ENCODE data around the gene SEMA5B. TPM values are rescaled to one million over a fixed set of nuclear protein-coding genes. Genes with fewer than 3 reads are reported as not detected.
A peak's percentile ranks its signal among the peaks of the same experiment; 100 is the strongest.

SEMA5B gene
- total and polyA plus RNA-seq, 2 donors, result 0.46 to 0.99 TPM

GRCh38 chr3:123012652-123013051, 14.9 kb downstream of the SEMA5B start:
- no peak overlapping the region for H3K27ac ChIP-seq (ENCODE audit: low read depth in 1 of 2, low read length in 1 of 2)
- DNase-seq (ENCODE audit: low read depth in 6 of 9, low spot score in 9 of 9), result no peak
- peaks cover 0 to 2% of the 10 kb centered on the region in 2 donors for H3K4me1 ChIP-seq (ENCODE audit: control insufficient read depth in 2 of 2, insufficient read depth in 2 of 2, low read length in 2 of 2)
- WGBS, result 100% methylated on average over 1 of the region's 1 CpG
- H3K9me3 ChIP-seq (ENCODE audit: control insufficient read depth in 2 of 2, insufficient read depth in 1 of 2, low read length in 1 of 2), result no peaks in the 10 kb centered on the region
- no peak overlapping the region for H3K4me3 ChIP-seq (ENCODE audit: low read length in 2 of 2)
- peaks cover 0 to 11% of the 10 kb centered on the region in 2 donors for H3K27me3 ChIP-seq (ENCODE audit: control insufficient read depth in 2 of 2, insufficient read depth in 1 of 2, low read length in 1 of 2)
- H3K36me3 ChIP-seq (ENCODE audit: control insufficient read depth in 2 of 2, insufficient read depth in 2 of 2, low read length in 1 of 2), result no peaks in the 10 kb centered on the region

GRCh38 chr3:123011447-123011846, 16.1 kb downstream of the SEMA5B start:
- WGBS, result 98% methylated on average over 1 of the region's 1 CpG
- peaks cover 0 to 4% of the 10 kb centered on the region in 2 donors for H3K4me1 ChIP-seq (ENCODE audit: control insufficient read depth in 2 of 2, insufficient read depth in 2 of 2, low read length in 2 of 2)
- no peak for DNase-seq (ENCODE audit: low read depth in 6 of 9, low spot score in 9 of 9)
- H3K27ac ChIP-seq (ENCODE audit: low read depth in 1 of 2, low read length in 1 of 2), result no peak overlapping the region
- H3K4me3 ChIP-seq (ENCODE audit: low read length in 2 of 2), result no peak overlapping the region
- H3K36me3 ChIP-seq (ENCODE audit: control insufficient read depth in 2 of 2, insufficient read depth in 2 of 2, low read length in 1 of 2), result no peaks in the 10 kb centered on the region
- H3K27me3 ChIP-seq (ENCODE audit: control insufficient read depth in 2 of 2, insufficient read depth in 1 of 2, low read length in 1 of 2), result peaks cover 0 to 11% of the 10 kb centered on the region in 2 donors
- H3K9me3 ChIP-seq (ENCODE audit: control insufficient read depth in 2 of 2, insufficient read depth in 1 of 2, low read length in 1 of 2), result no peaks in the 10 kb centered on the region

GRCh38 chr3:123008840-123009239, 18.7 kb downstream of the SEMA5B start:
- H3K27ac ChIP-seq (ENCODE audit: low read depth in 1 of 2, low read length in 1 of 2), result no peak overlapping the region
- no peaks in the 10 kb centered on the region for H3K9me3 ChIP-seq (ENCODE audit: control insufficient read depth in 2 of 2, insufficient read depth in 1 of 2, low read length in 1 of 2)
- H3K4me3 ChIP-seq (ENCODE audit: low read length in 2 of 2), result no peak overlapping the region
- H3K4me1 ChIP-seq (ENCODE audit: control insufficient read depth in 2 of 2, insufficient read depth in 2 of 2, low read length in 2 of 2), result peaks cover 0 to 5% of the 10 kb centered on the region in 2 donors
- WGBS, result 2% methylated on average over 6 of the region's 6 CpGs
- H3K27me3 ChIP-seq (ENCODE audit: control insufficient read depth in 2 of 2, insufficient read depth in 1 of 2, low read length in 1 of 2), result peaks cover 0 to 19% of the 10 kb centered on the region in 2 donors
- H3K36me3 ChIP-seq (ENCODE audit: control insufficient read depth in 2 of 2, insufficient read depth in 2 of 2, low read length in 1 of 2), result no peaks in the 10 kb centered on the region
- DNase-seq (ENCODE audit: low read depth in 6 of 9, low spot score in 9 of 9), result peak in 1 of 9 donors; percentile 10

- peaks cover 0 to 5% of the 10 kb centered on the region in 2 donors for H3K4me1 ChIP-seq (ENCODE audit: control insufficient read depth in 2 of 2, insufficient read depth in 2 of 2, low read length in 2 of 2)
- H3K27ac ChIP-seq (ENCODE audit: low read depth in 1 of 2, low read length in 1 of 2), result no peak overlapping the region
- H3K9me3 ChIP-seq (ENCODE audit: control insufficient read depth in 2 of 2, insufficient read depth in 1 of 2, low read length in 1 of 2), result no peaks in the 10 kb centered on the region
- peak in 1 of 9 donors; percentile 27 for DNase-seq (ENCODE audit: low read depth in 6 of 9, low spot score in 9 of 9)
- H3K36me3 ChIP-seq (ENCODE audit: control insufficient read depth in 2 of 2, insufficient read depth in 2 of 2, low read length in 1 of 2), result no peaks in the 10 kb centered on the region
- peaks cover 0 to 21% of the 10 kb centered on the region in 2 donors for H3K27me3 ChIP-seq (ENCODE audit: control insufficient read depth in 2 of 2, insufficient read depth in 1 of 2, low read length in 1 of 2)
- no peak overlapping the region for H3K4me3 ChIP-seq (ENCODE audit: low read length in 2 of 2)
- 41% methylated on average over 2 of the region's 2 CpGs for WGBS
Observed at GRCh38 chr3:123006609-123007008, 21.0 kb downstream of the SEMA5B start.

GRCh38 chr3:123005291-123005690, 22.3 kb downstream of the SEMA5B start:
- peaks cover 0 to 21% of the 10 kb centered on the region in 2 donors for H3K27me3 ChIP-seq (ENCODE audit: control insufficient read depth in 2 of 2, insufficient read depth in 1 of 2, low read length in 1 of 2)
- peaks cover 0 to 5% of the 10 kb centered on the region in 2 donors for H3K4me1 ChIP-seq (ENCODE audit: control insufficient read depth in 2 of 2, insufficient read depth in 2 of 2, low read length in 2 of 2)
- H3K36me3 ChIP-seq (ENCODE audit: control insufficient read depth in 2 of 2, insufficient read depth in 2 of 2, low read length in 1 of 2), result no peaks in the 10 kb centered on the region
- WGBS, result 97% methylated on average over 1 of the region's 1 CpG
- H3K27ac ChIP-seq (ENCODE audit: low read depth in 1 of 2, low read length in 1 of 2), result no peak overlapping the region
- DNase-seq (ENCODE audit: low read depth in 6 of 9, low spot score in 9 of 9), result no peak
- H3K9me3 ChIP-seq (ENCODE audit: control insufficient read depth in 2 of 2, insufficient read depth in 1 of 2, low read length in 1 of 2), result no peaks in the 10 kb centered on the region
- H3K4me3 ChIP-seq (ENCODE audit: low read length in 2 of 2), result no peak overlapping the region

GRCh38 chr3:123004201-123004918, 23.2 kb downstream of the SEMA5B start:
- 77% methylated on average over 5 of the region's 5 CpGs for WGBS
- H3K9me3 ChIP-seq (ENCODE audit: control insufficient read depth in 2 of 2, insufficient read depth in 1 of 2, low read length in 1 of 2), result no peaks in the 10 kb centered on the region
- H3K27ac ChIP-seq (ENCODE audit: low read depth in 1 of 2, low read length in 1 of 2), result no peak overlapping the region

GRCh38 chr3:123002749-123003497, 24.6 kb downstream of the SEMA5B start:
- peaks cover 0 to 10% of the 10 kb centered on the region in 2 donors for H3K27me3 ChIP-seq (ENCODE audit: control insufficient read depth in 2 of 2, insufficient read depth in 1 of 2, low read length in 1 of 2)
- no peaks in the 10 kb centered on the region for H3K36me3 ChIP-seq (ENCODE audit: control insufficient read depth in 2 of 2, insufficient read depth in 2 of 2, low read length in 1 of 2)
- no peaks in the 10 kb centered on the region for H3K9me3 ChIP-seq (ENCODE audit: control insufficient read depth in 2 of 2, insufficient read depth in 1 of 2, low read length in 1 of 2)
- WGBS, result 81% methylated on average over 7 of the region's 7 CpGs
- H3K4me1 ChIP-seq (ENCODE audit: control insufficient read depth in 2 of 2, insufficient read depth in 2 of 2, low read length in 2 of 2), result peaks cover 0 to 3% of the 10 kb centered on the region in 2 donors
- no peak overlapping the region for H3K4me3 ChIP-seq (ENCODE audit: low read length in 2 of 2)
- no peak overlapping the region for H3K27ac ChIP-seq (ENCODE audit: low read depth in 1 of 2, low read length in 1 of 2)
- DNase-seq (ENCODE audit: low read depth in 6 of 9, low spot score in 9 of 9), result no peak

More at GRCh38 chr3:123004201-123004918, 23.2 kb downstream of the SEMA5B start:
- Histone ChIP-seq H3K27me3 (ENCODE audit: control insufficient read depth in 2 of 2, insufficient read depth in 1 of 2, low read length in 1 of 2) (peaks cover 0 to 15% of the 10 kb centered on the region in 2 donors), H3K36me3 (ENCODE audit: control insufficient read depth in 2 of 2, insufficient read depth in 2 of 2, low read length in 1 of 2) (no peaks in the 10 kb centered on the region), H3K4me3 (ENCODE audit: low read length in 2 of 2) (no peak overlapping the region), H3K4me1 (ENCODE audit: control insufficient read depth in 2 of 2, insufficient read depth in 2 of 2, low read length in 2 of 2) (peaks cover 0 to 5% of the 10 kb centered on the region in 2 donors)
- no peak for DNase-seq (ENCODE audit: low read depth in 6 of 9, low spot score in 9 of 9)

GRCh38 chr3:123002100-123002748, 25.3 kb downstream of the SEMA5B start:
- peaks cover 0 to 10% of the 10 kb centered on the region in 2 donors for H3K27me3 ChIP-seq (ENCODE audit: control insufficient read depth in 2 of 2, insufficient read depth in 1 of 2, low read length in 1 of 2)
- no peak overlapping the region for H3K4me3 ChIP-seq (ENCODE audit: low read length in 2 of 2)
- WGBS, result 92% methylated on average over 8 of the region's 8 CpGs
- peaks cover 0 to 3% of the 10 kb centered on the region in 2 donors for H3K4me1 ChIP-seq (ENCODE audit: control insufficient read depth in 2 of 2, insufficient read depth in 2 of 2, low read length in 2 of 2)
- no peaks in the 10 kb centered on the region for H3K9me3 ChIP-seq (ENCODE audit: control insufficient read depth in 2 of 2, insufficient read depth in 1 of 2, low read length in 1 of 2)
- H3K36me3 ChIP-seq (ENCODE audit: control insufficient read depth in 2 of 2, insufficient read depth in 2 of 2, low read length in 1 of 2), result no peaks in the 10 kb centered on the region
- no peak for DNase-seq (ENCODE audit: low read depth in 6 of 9, low spot score in 9 of 9)
- H3K27ac ChIP-seq (ENCODE audit: low read depth in 1 of 2, low read length in 1 of 2), result no peak overlapping the region

GRCh38 chr3:122998856-122999255, 28.7 kb downstream of the SEMA5B start:
- H3K4me1 ChIP-seq (ENCODE audit: control insufficient read depth in 2 of 2, insufficient read depth in 2 of 2, low read length in 2 of 2), result no peaks in the 10 kb centered on the region
- no peak overlapping the region for H3K27ac ChIP-seq (ENCODE audit: low read depth in 1 of 2, low read length in 1 of 2)
- WGBS, result 98% methylated on average over 4 of the region's 4 CpGs
- DNase-seq (ENCODE audit: low read depth in 6 of 9, low spot score in 9 of 9), result no peak
- no peaks in the 10 kb centered on the region for H3K36me3 ChIP-seq (ENCODE audit: control insufficient read depth in 2 of 2, insufficient read depth in 2 of 2, low read length in 1 of 2)
- H3K27me3 ChIP-seq (ENCODE audit: control insufficient read depth in 2 of 2, insufficient read depth in 1 of 2, low read length in 1 of 2), result peaks cover 0 to 11% of the 10 kb centered on the region in 2 donors
- H3K4me3 ChIP-seq (ENCODE audit: low read length in 2 of 2), result no peak overlapping the region
- H3K9me3 ChIP-seq (ENCODE audit: control insufficient read depth in 2 of 2, insufficient read depth in 1 of 2, low read length in 1 of 2), result no peaks in the 10 kb centered on the region

Data from thymus (tissue), 11 donors.